ENCODE data around the gene ETS2. TPM values are rescaled to one million over a fixed set of nuclear protein-coding genes. Genes with fewer than 3 reads are reported as not detected.

Gene ETS2
- total and polyA plus RNA-seq, 2 of the 4 experiments (the other 2 are of a cell fraction): 21.3 to 21.7 TPM

GRCh38 chr21:38813547-38813946 lies 7.8 kb downstream of the ETS2 start:
- in situ Hi-C loops (cut with MboI; ENCODE audit: low sequenced_read_pairs): no loop called here
- peaks cover 62% of the 10 kb centered on the region for H4K20me1 ChIP-seq (ENCODE audit: insufficient read depth, low read length)
- no peak overlapping the region for H4K5ac ChIP-seq (ENCODE audit: low read depth, low read length)
- no peak overlapping the region for H3K23ac ChIP-seq (ENCODE audit: low read depth, low read length)
- BruUV-seq (replicated peaks): no TSS peak
- CTCF ChIA-PET: interaction anchor here (0.7 kb wide), 1 partner anchor 333 kb away, joined by 3 read pairs; no protein-coding TSS in a partner anchor
- no peak overlapping the region for H2AFZ ChIP-seq (replicated peaks; ENCODE audit: low read length, poor library complexity)
- H3K79me1 ChIP-seq (ENCODE audit: low read depth in 1 of 2, low read length in 2 of 2): peaks cover 21 to 77% of the 10 kb centered on the region in 2 experiments
- TF ChIP-seq CHD1 (IDR thresholded peaks at IDR 0.05; ENCODE audit: low read depth, low read length): no peak
- TF ChIP-seq POLR2A (IDR thresholded peaks at IDR 0.05; ENCODE audit: low read depth, low read length): peak; percentile 22; the same call in 1 of the 2 replicates
- TF ChIP-seq CTCF (conservative IDR thresholded peaks at IDR 0.05; ENCODE audit: low read depth, low read length): no peak
- no peaks in the 10 kb centered on the region for H3K27me3 ChIP-seq (ENCODE audit: control insufficient read depth, insufficient read depth, low read length)
- peaks cover 15% of the 10 kb centered on the region for H3K9me1 ChIP-seq (ENCODE audit: insufficient read depth, low read length)
- POLR2A ChIA-PET (ENCODE audit: unreplicated experiment): no interaction called here
- H2BK20ac ChIP-seq (ENCODE audit: low read depth, low read length): no peak overlapping the region
- intact Hi-C loops (cut with micrococcal nuclease): no loop called here
- no peak overlapping the region for H3K14ac ChIP-seq (replicated peaks; ENCODE audit: low read depth, low read length)
- dilution Hi-C loops (cut with HindIII; ENCODE audit: low sequenced_read_pairs, unreplicated experiment): no loop called here
- H2BK15ac ChIP-seq (ENCODE audit: low read depth, low read length): no peak overlapping the region
- H2BK5ac ChIP-seq (ENCODE audit: low read depth, low read length, poor library complexity, severe bottlenecking): no peak overlapping the region
- H3K56ac ChIP-seq (ENCODE audit: extremely low read depth, insufficient read depth, low read length): no peak overlapping the region
- H2AK9ac ChIP-seq (replicated peaks; ENCODE audit: low read depth, low read length, poor library complexity): no peak overlapping the region
- no peaks in the 10 kb centered on the region for H3K9me3 ChIP-seq (ENCODE audit: control insufficient read depth, insufficient read depth, low read length)
- peak overlapping the region in 1 of 2 experiments; percentile 16; a peak in 1 of 4 replicates for H4K8ac ChIP-seq (ENCODE audit: low read depth in 2 of 2, low read length in 2 of 2)
- H2AK5ac ChIP-seq (ENCODE audit: low read depth, low read length): no peak overlapping the region
- DNase-seq: no peak
- H3K4me2 ChIP-seq (ENCODE audit: low read depth, low read length): no peak overlapping the region
- no peak overlapping the region for H4K91ac ChIP-seq (ENCODE audit: insufficient read depth, low read depth, low read length)
- no peak overlapping the region for H3K4ac ChIP-seq (ENCODE audit: low read depth, low read length)
- WGBS, 2 experiments (ENCODE audit: extremely low coverage in 2 of 2, insufficient read length in 1 of 2): no CpG with 5 or more reads among the region's 8 CpGs
- no peak overlapping the region for H3K27ac ChIP-seq (ENCODE audit: insufficient read depth, low read length)
- H3K18ac ChIP-seq (ENCODE audit: low read depth, low read length): no peak overlapping the region
- no peak overlapping the region for H3K4me3 ChIP-seq (ENCODE audit: insufficient read depth, low read depth, low read length)
- peaks cover 25% of the 10 kb centered on the region for H3K4me1 ChIP-seq (ENCODE audit: control insufficient read depth, insufficient read depth, low read length)
- no peak overlapping the region for H3K9ac ChIP-seq (ENCODE audit: low read depth, low read length)
- peaks cover 70% of the 10 kb centered on the region for H3K36me3 ChIP-seq (ENCODE audit: control insufficient read depth, insufficient read depth, low read length)
- no peak overlapping the region for H2BK120ac ChIP-seq (ENCODE audit: low read depth, low read length)
- ATAC-seq (ENCODE audit: low read depth): no peak

Data from IMR-90 (cell line).